RWPE2 (cell line): ENCODE data around the gene ANXA1.
A peak's percentile ranks its signal among the peaks of the same experiment; 100 is the strongest.

Experiments used
- ATAC-seq: fragments of 200-7000 bp; cut with Tn5 transposase; 3 replicates; pipeline ENCODE4 v1.9.1; 2021; ENCODE audit warnings: low read depth
- DNase-seq: peaks from one replicate; pipeline ENCODE4 v3.0.0-alpha.2; 2020; ENCODE audit warnings: low spot score
- H3K27ac ChIP-seq: fragments of 450-650 bp; 2 replicates; pipeline ENCODE4 v1.5.1; 2017; ENCODE audit warnings: mild to moderate bottlenecking; ENCODE audit not compliant: poor library complexity, severe bottlenecking
- H3K27me3 ChIP-seq: fragments of 250-450 bp; sonication (Bioruptor Pico); 2 replicates; pipeline ENCODE4 v1.5.1; 2021; ENCODE audit warnings: mild to moderate bottlenecking, moderate library complexity; ENCODE audit not compliant: insufficient read depth, poor library complexity, severe bottlenecking
- H3K36me3 ChIP-seq: fragments of 250-450 bp; sonication (Bioruptor Pico); 2 replicates; pipeline ENCODE4 v1.5.1; 2020; ENCODE audit warnings: low read depth, mild to moderate bottlenecking, moderate library complexity
- H3K4me1 ChIP-seq: fragments of 250-450 bp; sonication (Bioruptor Pico); 2 replicates; pipeline ENCODE4 v1.5.1; 2021; ENCODE audit warnings: mild to moderate bottlenecking, moderate library complexity; ENCODE audit not compliant: insufficient read depth, poor library complexity, severe bottlenecking
- H3K4me3 ChIP-seq: fragments of 250-450 bp; sonication (Bioruptor Pico); 2 replicates; pipeline ENCODE4 v1.5.1; 2021; ENCODE audit warnings: mild to moderate bottlenecking, moderate library complexity; ENCODE audit not compliant: severe bottlenecking
- H3K9me3 ChIP-seq: fragments of 250-450 bp; sonication (Bioruptor Pico); 2 replicates; pipeline ENCODE4 v1.5.1; 2021; ENCODE audit warnings: mild to moderate bottlenecking, moderate library complexity; ENCODE audit not compliant: severe bottlenecking
- TF ChIP-seq, protein P1 (sequence below): fragments of 450-650 bp; IDR thresholded peaks from one replicate; pipeline ENCODE4 v1.5.1; 2017; ENCODE audit warnings: mild to moderate bottlenecking, moderate library complexity; ENCODE audit not compliant: poor library complexity, severe bottlenecking

ANXA1 gene

DNA sequence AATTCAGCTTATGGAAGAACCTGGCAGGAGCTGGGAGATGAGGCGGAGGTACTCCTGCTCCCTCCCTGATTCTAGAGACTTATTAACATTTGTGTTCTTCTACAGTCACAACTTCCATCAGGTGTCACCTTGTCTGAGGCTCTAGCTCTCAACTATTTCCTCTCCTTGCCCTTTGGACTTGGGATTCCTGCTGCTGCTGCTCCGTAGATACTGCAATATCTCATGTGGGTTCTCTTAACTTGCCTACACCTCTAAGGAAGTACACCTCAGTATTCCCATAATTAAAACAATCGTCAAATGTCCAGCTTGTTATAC is 21.2 kb downstream of the ANXA1 start:
- Histone ChIP-seq H3K4me1 (peaks cover 9% of the 10 kb centered on the region), H3K4me3 (no peak overlapping the region), H3K9me3 (no peaks in the 10 kb centered on the region), H3K36me3 (peaks cover 35% of the 10 kb centered on the region), H3K27ac (no peak overlapping the region), H3K27me3 (no peaks in the 10 kb centered on the region)
- DNase-seq = no peak
- ATAC-seq = peak; percentile 18; the same call in 2 of the 3 replicates
- TF ChIP-seq, protein P1, sequence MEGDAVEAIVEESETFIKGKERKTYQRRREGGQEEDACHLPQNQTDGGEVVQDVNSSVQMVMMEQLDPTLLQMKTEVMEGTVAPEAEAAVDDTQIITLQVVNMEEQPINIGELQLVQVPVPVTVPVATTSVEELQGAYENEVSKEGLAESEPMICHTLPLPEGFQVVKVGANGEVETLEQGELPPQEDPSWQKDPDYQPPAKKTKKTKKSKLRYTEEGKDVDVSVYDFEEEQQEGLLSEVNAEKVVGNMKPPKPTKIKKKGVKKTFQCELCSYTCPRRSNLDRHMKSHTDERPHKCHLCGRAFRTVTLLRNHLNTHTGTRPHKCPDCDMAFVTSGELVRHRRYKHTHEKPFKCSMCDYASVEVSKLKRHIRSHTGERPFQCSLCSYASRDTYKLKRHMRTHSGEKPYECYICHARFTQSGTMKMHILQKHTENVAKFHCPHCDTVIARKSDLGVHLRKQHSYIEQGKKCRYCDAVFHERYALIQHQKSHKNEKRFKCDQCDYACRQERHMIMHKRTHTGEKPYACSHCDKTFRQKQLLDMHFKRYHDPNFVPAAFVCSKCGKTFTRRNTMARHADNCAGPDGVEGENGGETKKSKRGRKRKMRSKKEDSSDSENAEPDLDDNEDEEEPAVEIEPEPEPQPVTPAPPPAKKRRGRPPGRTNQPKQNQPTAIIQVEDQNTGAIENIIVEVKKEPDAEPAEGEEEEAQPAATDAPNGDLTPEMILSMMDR = no peak

DNA sequence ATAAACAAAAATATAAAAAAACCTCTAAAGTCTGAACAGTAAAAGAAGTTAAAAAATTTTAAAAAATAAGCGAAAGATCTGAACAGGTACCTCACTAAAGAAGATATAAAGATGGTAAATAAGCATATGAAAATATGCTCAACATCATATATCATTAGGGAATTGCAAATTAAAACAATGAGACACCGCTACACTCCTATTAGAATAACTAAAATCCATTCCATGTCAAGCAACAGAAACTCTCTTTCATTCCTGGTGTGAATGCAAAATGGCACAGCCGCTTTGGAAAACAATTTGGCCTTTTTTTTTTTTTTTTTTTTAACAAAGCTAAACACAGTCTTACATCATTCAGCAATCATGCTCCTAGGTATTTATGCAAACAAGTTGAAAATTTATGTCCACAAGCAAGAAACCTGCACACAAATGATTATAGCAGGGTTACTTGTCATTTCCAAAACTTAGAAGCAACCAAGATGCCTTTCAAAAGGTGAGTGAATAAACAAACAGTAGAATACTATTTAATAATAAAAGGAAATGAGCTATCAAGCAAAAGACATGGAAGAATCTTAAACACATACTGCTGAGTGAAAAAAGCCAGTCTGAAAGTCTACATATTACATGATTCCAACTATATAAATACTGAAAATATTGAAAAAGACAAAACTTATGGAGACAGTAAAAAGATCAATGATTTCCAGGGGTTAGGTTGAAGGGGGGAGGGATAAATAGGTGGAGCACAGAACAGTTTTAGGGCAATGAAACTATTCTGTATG is 22.1 kb downstream of the ANXA1 start:
- Histone ChIP-seq H3K4me3 (no peak overlapping the region), H3K27me3 (no peaks in the 10 kb centered on the region), H3K4me1 (peaks cover 9% of the 10 kb centered on the region), H3K9me3 (no peaks in the 10 kb centered on the region), H3K27ac (no peak overlapping the region), H3K36me3 (peaks cover 26% of the 10 kb centered on the region)
- ATAC-seq (no peak), DNase-seq (no peak)
- TF ChIP-seq, protein P1 = no peak

DNA sequence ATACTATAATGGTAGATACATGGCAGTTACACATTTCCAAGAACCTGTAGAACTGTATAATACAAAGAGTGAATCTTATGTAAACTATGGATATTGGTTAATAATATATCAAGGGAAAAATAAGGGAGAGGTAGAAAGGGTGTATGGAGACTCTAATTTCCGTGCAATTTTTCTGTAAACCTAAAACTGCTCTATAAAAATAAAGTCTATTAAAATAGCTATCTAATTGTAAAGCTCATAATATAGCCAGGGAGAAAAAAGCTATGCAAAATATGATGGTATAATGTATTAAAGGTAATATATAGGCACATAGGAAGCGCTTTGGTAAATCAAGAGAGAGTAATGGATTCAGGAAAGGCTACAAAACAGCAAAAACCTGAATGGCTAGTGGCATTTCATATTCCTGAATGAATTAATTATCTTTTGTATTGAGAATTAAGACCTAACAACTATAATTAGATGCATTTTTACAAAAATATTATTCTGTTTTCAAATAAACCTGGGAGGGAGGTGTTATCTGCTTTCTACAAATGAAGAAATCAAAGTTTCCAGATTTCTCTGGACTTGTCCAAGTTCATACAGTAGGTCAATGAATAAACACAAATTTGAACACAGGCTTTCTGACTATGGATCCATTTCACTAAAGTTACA is 22.8 kb downstream of the ANXA1 start:
- DNase-seq = no peak
- Histone ChIP-seq H3K27ac (no peak overlapping the region), H3K27me3 (no peaks in the 10 kb centered on the region), H3K36me3 (peaks cover 19% of the 10 kb centered on the region), H3K4me3 (no peak overlapping the region), H3K9me3 (no peaks in the 10 kb centered on the region), H3K4me1 (peaks cover 14% of the 10 kb centered on the region)
- TF ChIP-seq, protein P1 = no peak
- no peak for ATAC-seq

DNA sequence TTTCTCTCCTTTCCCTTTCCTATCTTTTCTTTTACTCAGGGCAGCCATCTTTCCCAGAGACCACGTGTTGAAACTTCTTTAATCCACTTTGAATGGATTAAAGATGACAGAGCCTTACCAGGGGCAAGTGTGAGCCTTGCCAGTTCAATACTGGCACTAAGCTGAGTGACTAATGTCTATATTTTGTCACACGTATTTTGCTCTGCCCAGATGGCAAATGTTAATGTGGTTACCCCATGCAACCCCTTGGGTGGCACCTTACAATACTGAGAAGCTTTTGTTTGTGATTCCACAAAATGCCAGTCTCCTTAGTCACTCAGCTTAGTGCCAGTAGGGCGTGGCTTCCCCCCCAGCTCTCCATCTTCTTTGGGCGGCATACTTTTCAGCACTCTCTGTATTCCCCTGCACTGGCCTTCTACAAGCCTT is 24.8 kb downstream of the ANXA1 start:
- peaks cover 28% of the 10 kb centered on the region for H3K4me1 ChIP-seq
- no peak overlapping the region for H3K27ac ChIP-seq
- H3K36me3 ChIP-seq = no peaks in the 10 kb centered on the region
- DNase-seq = no peak
- no peak overlapping the region for H3K4me3 ChIP-seq
- TF ChIP-seq, protein P1 = no peak
- ATAC-seq = peak; percentile 49
- H3K27me3 ChIP-seq = no peaks in the 10 kb centered on the region
- H3K9me3 ChIP-seq = no peaks in the 10 kb centered on the region

DNA sequence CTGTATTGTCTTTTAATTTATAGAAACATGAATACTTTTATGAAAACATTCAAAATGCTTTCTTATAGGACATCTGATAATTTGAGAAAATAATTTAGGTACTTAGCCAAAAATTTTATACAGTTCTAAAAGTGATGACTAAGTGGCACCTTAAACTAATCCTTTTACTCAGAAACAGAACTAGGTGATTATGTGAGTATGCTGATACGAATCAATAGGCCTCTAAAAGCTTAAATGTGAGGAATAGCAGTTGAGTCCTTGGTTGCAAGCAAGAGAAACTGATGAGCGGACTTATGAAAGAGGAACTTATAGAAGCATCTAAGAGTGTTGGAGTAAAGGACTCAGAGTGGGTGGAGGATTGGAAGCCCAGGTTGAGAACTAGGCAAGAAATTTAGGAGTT is 26.4 kb downstream of the ANXA1 start:
- Histone ChIP-seq H3K36me3 (no peaks in the 10 kb centered on the region), H3K27ac (no peak overlapping the region), H3K4me3 (no peak overlapping the region), H3K27me3 (no peaks in the 10 kb centered on the region), H3K4me1 (peaks cover 28% of the 10 kb centered on the region), H3K9me3 (no peaks in the 10 kb centered on the region)
- no peak for ATAC-seq
- TF ChIP-seq, protein P1 = no peak
- no peak for DNase-seq
